Gastrocnemius medialis (tissue), 4 donors: ENCODE measurements around the gene FBXL13. TPM values are rescaled to one million over a fixed set of nuclear protein-coding genes. Genes with fewer than 3 reads are reported as not detected.
A peak's percentile ranks its signal among the peaks of the same experiment; 100 is the strongest.

Experiments
- ATAC-seq, 2 donors: fragments of 150-250 bp; one replicate each; pipeline ENCODE4 v1.9.1; 2016
- DNase-seq, 2 donors: peaks; one replicate each; pipeline ENCODE4 v3.0.0-alpha.2; 2019
- H3K27ac ChIP-seq, 4 donors: fragments of 200-600 bp; sonication (generic); 1 replicate in 1 of 4; 2 replicates in 3 of 4; pipeline ENCODE4 v1.5.1; 2016 to 2018; ENCODE audit warnings: mild to moderate bottlenecking in 2 of 4, moderate library complexity in 1 of 4
- H3K27me3 ChIP-seq, 3 donors: fragments of 200-600 bp; sonication (generic) in 2 of 3; 1 replicate in 1 of 3; 2 replicates in 2 of 3; pipeline versions ENCODE4 v1.5.1 to v1.6.0; 2016 to 2019; ENCODE audit warnings: mild to moderate bottlenecking in 1 of 3, moderate library complexity in 1 of 3
- H3K36me3 ChIP-seq, 2 donors: fragments of 200-600 bp; sonication (generic) in 1 of 2; one replicate each; pipeline ENCODE4 v1.5.1; 2017 to 2018
- H3K4me1 ChIP-seq, 2 donors: fragments of 200-600 bp; sonication (generic) in 1 of 2; one replicate each; pipeline ENCODE4 v1.5.1; 2016 to 2017; ENCODE audit warnings: mild to moderate bottlenecking in 2 of 2
- H3K4me3 ChIP-seq, 4 donors: fragments of 200-600 bp; sonication (generic) in 3 of 4; 1 replicate in 1 of 4; 2 replicates in 3 of 4; pipeline ENCODE4 v1.5.1; 2016 to 2019; ENCODE audit warnings: mild to moderate bottlenecking in 2 of 4
- H3K9me3 ChIP-seq, 3 donors: fragments of 200-600 bp; sonication (generic) in 2 of 3; 1 replicate in 1 of 3; 2 replicates in 2 of 3; pipeline ENCODE4 v1.5.1; 2016 to 2019
- POLR2A ChIP-seq, 2 donors: fragments of 450-650 bp; IDR thresholded peaks; one replicate each; pipeline ENCODE4 v1.6.1; 2017; ENCODE audit warnings: antibody characterized with exemption in 2 of 2, mild to moderate bottlenecking in 2 of 2, moderate library complexity in 2 of 2
- in situ Hi-C, 4 donors: fragments of 200-750 bp; cut with MboI; loops; one replicate each; pipeline versions ENCODE4 v1.15.0 to v1.8.0; 2017; ENCODE audit warnings: low sequenced_read_pairs in 4 of 4
- intact Hi-C: fragments of 100-400 bp; cut with DNase I; formaldehyde crosslinking; loops from one replicate; pipeline ENCODE4 v1.15.1; 2023; ENCODE audit warnings: low total_unique reads
- total RNA-seq, 4 donors: library from RNA; depleted of rRNA; stranded (reverse); fragments of >200 nt; gene quantifications; one replicate each; pipeline versions ENCODE4 v1.1.0 to v1.2.3, GENCODE V29; 2016
- TF ChIP-seq, protein P1 (sequence below), 5 experiments: fragments of 450-650 bp in 3 of 5; fragments of 200-600 bp in 2 of 5; sonication (generic) in 2 of 5; IDR thresholded peaks in 4 of 5; conservative IDR thresholded peaks in 1 of 5; 1 replicate in 4 of 5; 2 replicates in 1 of 5; pipeline ENCODE4 v1.5.1; 2016 to 2019; ENCODE audit warnings: antibody characterized with exemption in 5 of 5, mild to moderate bottlenecking in 3 of 5, moderate library complexity in 3 of 5

Gene FBXL13
- total RNA-seq, 4 donors from 2014 or later: 0.26 TPM; not detected in 3

- ATAC-seq (no peak), DNase-seq (no peak)
- H3K9me3 ChIP-seq: no peaks in the 10 kb centered on the region
- H3K27me3 ChIP-seq: no peaks in the 10 kb centered on the region
- TF ChIP-seq, protein P1, sequence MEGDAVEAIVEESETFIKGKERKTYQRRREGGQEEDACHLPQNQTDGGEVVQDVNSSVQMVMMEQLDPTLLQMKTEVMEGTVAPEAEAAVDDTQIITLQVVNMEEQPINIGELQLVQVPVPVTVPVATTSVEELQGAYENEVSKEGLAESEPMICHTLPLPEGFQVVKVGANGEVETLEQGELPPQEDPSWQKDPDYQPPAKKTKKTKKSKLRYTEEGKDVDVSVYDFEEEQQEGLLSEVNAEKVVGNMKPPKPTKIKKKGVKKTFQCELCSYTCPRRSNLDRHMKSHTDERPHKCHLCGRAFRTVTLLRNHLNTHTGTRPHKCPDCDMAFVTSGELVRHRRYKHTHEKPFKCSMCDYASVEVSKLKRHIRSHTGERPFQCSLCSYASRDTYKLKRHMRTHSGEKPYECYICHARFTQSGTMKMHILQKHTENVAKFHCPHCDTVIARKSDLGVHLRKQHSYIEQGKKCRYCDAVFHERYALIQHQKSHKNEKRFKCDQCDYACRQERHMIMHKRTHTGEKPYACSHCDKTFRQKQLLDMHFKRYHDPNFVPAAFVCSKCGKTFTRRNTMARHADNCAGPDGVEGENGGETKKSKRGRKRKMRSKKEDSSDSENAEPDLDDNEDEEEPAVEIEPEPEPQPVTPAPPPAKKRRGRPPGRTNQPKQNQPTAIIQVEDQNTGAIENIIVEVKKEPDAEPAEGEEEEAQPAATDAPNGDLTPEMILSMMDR (IDR thresholded peaks at IDR 0.05 in 4 of 5, conservative IDR thresholded peaks at IDR 0.05 in 1 of 5): no peak
- no peak for TF ChIP-seq POLR2A (IDR thresholded peaks at IDR 0.05)
- peaks cover 0 to 10% of the 10 kb centered on the region in 2 donors for H3K36me3 ChIP-seq
- no peak overlapping the region for H3K27ac ChIP-seq
- in situ Hi-C loops: no loop called here
- H3K4me1 ChIP-seq: peaks cover 9 to 14% of the 10 kb centered on the region in 2 donors
- no peak overlapping the region for H3K4me3 ChIP-seq
- intact Hi-C loops: no loop called here
Measured at GRCh38 chr7:102814025-102814471, 260.5 kb downstream of the FBXL13 start.

DNA sequence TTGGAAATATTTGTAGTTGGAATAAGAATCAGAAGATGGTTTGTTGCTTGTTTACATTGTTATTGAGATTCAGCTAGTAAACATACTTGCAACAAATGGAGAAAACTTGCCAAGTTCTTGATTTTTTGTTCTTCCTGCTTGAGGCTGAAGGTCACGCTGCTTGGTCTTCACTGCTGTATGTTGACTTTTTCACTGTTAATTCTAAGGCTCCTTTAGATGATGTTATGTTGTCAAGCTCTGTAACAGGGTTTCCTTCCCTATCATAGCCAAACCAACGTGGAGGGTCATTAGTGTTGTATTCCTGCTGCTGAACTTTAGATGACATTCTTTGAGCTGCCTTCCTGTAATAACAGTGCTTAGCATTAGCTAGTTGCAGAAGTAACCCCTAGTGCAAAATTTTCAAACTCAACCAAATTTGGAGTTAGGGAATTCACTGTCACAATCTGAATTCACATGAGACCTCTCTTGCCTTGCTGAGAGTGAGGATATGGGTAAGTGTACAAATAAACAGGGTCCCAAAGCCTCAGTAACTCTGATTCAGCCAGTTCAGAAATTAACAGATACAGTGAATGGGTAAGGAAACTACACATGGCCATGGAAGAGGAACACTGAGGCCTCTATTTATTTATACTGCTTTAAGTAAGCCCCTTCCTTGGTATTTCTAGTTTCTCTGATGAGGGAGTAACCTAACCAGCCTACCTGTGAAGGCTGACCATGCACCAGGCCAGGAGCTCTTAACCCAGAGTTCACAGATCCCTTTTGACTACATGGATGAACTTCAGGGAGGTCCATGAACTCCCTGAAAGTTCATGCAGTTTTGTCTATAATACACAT, 261.2 kb downstream of the FBXL13 start:
- no peaks in the 10 kb centered on the region for H3K9me3 ChIP-seq
- H3K27me3 ChIP-seq: no peaks in the 10 kb centered on the region
- ATAC-seq: no peak
- TF ChIP-seq POLR2A (IDR thresholded peaks at IDR 0.05): no peak
- TF ChIP-seq, protein P1 (IDR thresholded peaks at IDR 0.05 in 4 of 5, conservative IDR thresholded peaks at IDR 0.05 in 1 of 5): no peak
- H3K4me3 ChIP-seq: no peak overlapping the region
- in situ Hi-C loops (no loop called here), intact Hi-C loops (no loop called here)
- H3K4me1 ChIP-seq: peaks cover 9 to 14% of the 10 kb centered on the region in 2 donors
- no peak for DNase-seq
- no peak overlapping the region for H3K27ac ChIP-seq
- H3K36me3 ChIP-seq: peaks cover 0 to 11% of the 10 kb centered on the region in 2 donors

- Histone ChIP-seq H3K36me3 (peaks cover 0 to 9% of the 10 kb centered on the region in 2 donors), H3K4me1 (peaks cover 9 to 14% of the 10 kb centered on the region in 2 donors), H3K9me3 (no peaks in the 10 kb centered on the region), H3K27me3 (no peaks in the 10 kb centered on the region), H3K4me3 (no peak overlapping the region), H3K27ac (no peak overlapping the region)
- DNase-seq (no peak), ATAC-seq (no peak)
- in situ Hi-C loops: no loop called here
- TF ChIP-seq, protein P1 (IDR thresholded peaks at IDR 0.05 in 4 of 5, conservative IDR thresholded peaks at IDR 0.05 in 1 of 5): no peak
- TF ChIP-seq POLR2A (IDR thresholded peaks at IDR 0.05): no peak
- intact Hi-C loops: no loop called here
Measured at GRCh38 chr7:102811942-102812678, 262.5 kb downstream of the FBXL13 start.

DNA sequence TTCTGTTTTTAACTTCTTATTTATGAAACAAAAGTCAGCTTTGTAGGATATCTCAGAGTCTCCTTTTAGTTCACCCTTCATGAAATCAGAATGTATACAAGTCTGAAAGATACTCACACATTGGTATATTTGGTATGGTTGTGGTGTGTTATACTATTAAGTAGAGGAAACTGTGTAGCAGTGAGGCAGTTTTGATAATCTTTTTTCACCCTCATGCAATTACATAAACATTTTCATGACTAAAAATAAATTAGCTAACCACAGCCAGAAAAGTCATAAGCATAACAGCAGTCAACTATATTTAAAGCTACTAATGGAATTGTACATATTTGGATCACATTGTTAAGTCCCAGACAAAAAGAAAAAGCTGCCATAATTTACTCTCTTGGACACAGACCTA, 263.7 kb downstream of the FBXL13 start:
- peaks cover 9 to 14% of the 10 kb centered on the region in 2 donors for H3K4me1 ChIP-seq
- no peak overlapping the region for H3K27ac ChIP-seq
- in situ Hi-C loops: no loop called here
- intact Hi-C loops: no loop called here
- DNase-seq (no peak), ATAC-seq (peak in 1 of 2 donors; percentile 30)
- no peak overlapping the region for H3K4me3 ChIP-seq
- H3K36me3 ChIP-seq: peaks cover 0 to 9% of the 10 kb centered on the region in 2 donors
- no peaks in the 10 kb centered on the region for H3K9me3 ChIP-seq
- TF ChIP-seq, protein P1 (IDR thresholded peaks at IDR 0.05 in 4 of 5, conservative IDR thresholded peaks at IDR 0.05 in 1 of 5): no peak
- TF ChIP-seq POLR2A (IDR thresholded peaks at IDR 0.05): no peak
- H3K27me3 ChIP-seq: no peaks in the 10 kb centered on the region
